Hematopoietic multipotent progenitor cell (in vitro differentiated cells): ENCODE data around the gene PAQR6. TPM values are rescaled to one million over a fixed set of nuclear protein-coding genes. Genes with fewer than 3 reads are reported as not detected.
A peak's percentile ranks its signal among the peaks of the same experiment; 100 is the strongest.

Experiments used
- DNase-seq, 3 donors: peaks; one replicate each; pipeline ENCODE4 v3.0.0-alpha.2; 2011 to 2015; ENCODE audit warnings: low read depth in 2 of 3, low spot score in 2 of 3
- total RNA-seq: library from RNA; depleted of rRNA; stranded (reverse); fragments of >200 nt; gene quantifications from one replicate; pipeline ENCODE4 v1.2.3, GENCODE V29; 2012

Gene PAQR6
- total RNA-seq, 1 donor, result 2.2 TPM

GRCh38 chr1:156200044-156200443, 47.8 kb downstream of the PAQR6 start:
- DNase-seq, result no peak

GRCh38 chr1:156198831-156199349, 49.0 kb downstream of the PAQR6 start:
- no peak for DNase-seq

GRCh38 chr1:156196445-156196844, 51.4 kb downstream of the PAQR6 start:
- no peak for DNase-seq

- DNase-seq, result no peak
Observed at GRCh38 chr1:156195853-156196252, 52.0 kb downstream of the PAQR6 start.

- DNase-seq, result no peak
Observed at GRCh38 chr1:156194300-156194652, 53.6 kb downstream of the PAQR6 start.

GRCh38 chr1:156193488-156194299, 54.2 kb downstream of the PAQR6 start, which contains the start of gene SLC25A44:
Gene SLC25A44 (plus strand): TSS chr1:156194104. CDS start chr1:156199848, 5,744 bp downstream.
- peak; percentile 96 to 99 (median 98) for DNase-seq

Other genes starting within 250 kb of the PAQR6 start
- gene SSR2, start 227.1 kb downstream of the PAQR6 start, total RNA-seq, result 713 TPM
- 17.5 TPM for gene UBQLN4, start 194.3 kb downstream of the PAQR6 start, total RNA-seq
- 68.1 TPM for gene LAMTOR2, start 193.3 kb downstream of the PAQR6 start, total RNA-seq
- under 0.01 TPM for gene RAB25, start 186.9 kb downstream of the PAQR6 start, total RNA-seq
- gene MEX3A, start 165.6 kb downstream of the PAQR6 start, total RNA-seq, result 3.2 TPM
- 280 TPM for gene LMNA, start 133.3 kb downstream of the PAQR6 start, total RNA-seq
- gene SEMA4A, start 94.5 kb downstream of the PAQR6 start, total RNA-seq, result 15.1 TPM
- 13.2 TPM for gene SLC25A44, start 54.0 kb downstream of the PAQR6 start, total RNA-seq
- 103 TPM for gene PMF1, start 35.0 kb downstream of the PAQR6 start, total RNA-seq
- gene BGLAP, start 5.9 kb downstream of the PAQR6 start, total RNA-seq, result 1.9 TPM
- 52.5 TPM for gene SMG5, start 34.8 kb upstream of the PAQR6 start, total RNA-seq
- gene TMEM79, start 36.3 kb upstream of the PAQR6 start, total RNA-seq, result 4.8 TPM
- gene GLMP, start 47.6 kb upstream of the PAQR6 start, total RNA-seq, result 50.1 TPM
- gene VHLL, start 51.3 kb upstream of the PAQR6 start, total RNA-seq, result not detected
- gene CCT3, start 90.2 kb upstream of the PAQR6 start, total RNA-seq, result 353 TPM
- gene TSACC, start 90.5 kb upstream of the PAQR6 start, total RNA-seq, result not detected
- not detected for gene RHBG, start 121.2 kb upstream of the PAQR6 start, total RNA-seq